ENCODE results near the gene ZFP69. TPM values are rescaled to one million over a fixed set of nuclear protein-coding genes. Genes with fewer than 3 reads are reported as not detected.

The ZFP69 gene
- total RNA-seq, 1 experiment from 2014 or later, result 6.0 TPM

DNA sequence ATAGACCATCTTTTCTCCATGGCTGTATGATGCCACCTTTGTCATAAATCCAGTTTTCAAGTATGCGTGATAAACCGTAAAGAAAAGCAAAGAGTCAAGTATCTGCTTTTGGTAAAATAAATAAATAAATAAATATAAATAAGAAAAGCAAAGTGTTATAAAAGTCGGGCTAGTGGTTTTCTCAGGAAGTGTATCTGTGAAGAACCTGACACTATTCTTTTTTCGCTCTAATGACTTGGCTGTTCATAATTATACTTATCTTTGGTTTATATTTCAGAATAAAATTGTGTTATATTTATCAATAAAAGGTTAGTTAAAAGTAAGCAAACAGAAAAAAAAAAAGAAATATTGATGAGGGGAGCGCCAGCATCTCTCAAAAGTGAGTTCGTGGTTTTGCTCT is 30.9 kb downstream of the ZFP69 start:
- no peak for DNase-seq (ENCODE audit: extremely low read depth, low read depth)

DNA sequence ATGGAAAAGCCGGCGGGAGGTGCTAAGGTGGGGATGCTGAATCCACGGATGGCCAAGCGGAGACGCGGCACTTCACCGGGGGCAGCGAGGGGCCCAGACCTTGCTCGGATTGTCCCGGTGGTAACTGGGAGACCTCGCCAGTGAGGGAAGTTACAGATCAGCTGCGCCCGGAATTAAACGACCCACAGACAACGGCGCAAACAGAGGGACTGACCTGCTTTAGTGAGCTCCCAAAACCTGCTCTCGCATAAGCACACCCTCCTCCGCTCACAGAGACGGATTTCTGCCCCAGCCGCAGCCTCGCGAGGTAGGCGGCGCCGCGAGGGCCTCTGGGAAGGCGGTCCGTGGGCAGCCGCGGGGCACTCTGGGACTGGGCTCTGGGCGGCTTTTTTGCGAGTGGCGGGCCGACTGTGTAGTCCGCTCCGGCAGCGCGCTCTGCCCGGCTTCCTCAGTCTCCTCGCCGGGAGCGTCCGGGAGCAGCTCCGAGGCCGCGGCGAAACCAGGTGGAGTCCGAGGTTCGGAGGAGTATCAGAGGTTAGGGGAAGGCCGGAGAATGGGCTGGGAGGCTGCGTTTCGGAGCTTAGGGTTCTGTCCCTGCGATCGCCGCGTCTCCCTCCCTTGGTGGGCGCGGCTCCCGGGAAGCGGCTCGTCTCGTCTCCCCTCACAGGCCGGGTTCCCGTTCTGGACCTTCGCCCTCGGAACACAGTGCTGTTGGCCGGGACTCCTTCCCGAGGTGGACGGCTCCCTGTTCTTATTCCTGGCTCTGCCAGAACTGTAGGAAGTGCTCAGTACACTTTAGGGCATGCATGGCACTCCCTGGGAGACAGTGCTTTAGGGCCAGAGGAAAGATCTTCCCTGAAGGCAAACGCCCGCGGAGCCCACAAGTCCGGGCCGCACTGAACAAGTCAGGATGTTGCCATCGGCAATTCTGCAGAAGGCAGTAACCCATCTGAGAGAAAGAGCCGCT is 31.6 kb downstream of the ZFP69 start, which contains the start of gene EXO5:
Gene EXO5 (plus strand): TSS at position 393 of the 967 bp plus-strand sequence. CDS start 5,778 bp downstream, outside the sequence.
- DNase-seq (ENCODE audit: extremely low read depth, low read depth), result peak; percentile 21

DNA sequence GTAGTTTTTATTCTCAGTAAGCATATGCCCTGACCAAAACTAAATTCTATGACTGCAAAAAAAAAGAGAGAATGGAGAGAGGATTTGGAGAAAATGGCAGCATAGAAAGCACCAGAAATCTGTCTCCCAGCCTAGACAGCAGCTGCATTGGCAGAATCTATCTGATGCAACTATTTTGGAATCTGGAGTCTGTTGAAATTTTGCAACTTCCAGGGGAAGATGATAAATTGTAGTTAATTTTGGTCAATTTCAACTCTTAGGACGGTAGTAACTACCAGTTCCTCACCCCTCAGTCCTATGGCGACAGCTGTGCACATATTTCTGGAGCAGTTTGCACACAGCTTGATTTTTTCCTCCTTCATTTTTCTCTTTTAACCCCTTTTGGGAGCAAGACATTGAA is 42.4 kb downstream of the ZFP69 start:
- no peak for DNase-seq (ENCODE audit: extremely low read depth, low read depth)

DNA sequence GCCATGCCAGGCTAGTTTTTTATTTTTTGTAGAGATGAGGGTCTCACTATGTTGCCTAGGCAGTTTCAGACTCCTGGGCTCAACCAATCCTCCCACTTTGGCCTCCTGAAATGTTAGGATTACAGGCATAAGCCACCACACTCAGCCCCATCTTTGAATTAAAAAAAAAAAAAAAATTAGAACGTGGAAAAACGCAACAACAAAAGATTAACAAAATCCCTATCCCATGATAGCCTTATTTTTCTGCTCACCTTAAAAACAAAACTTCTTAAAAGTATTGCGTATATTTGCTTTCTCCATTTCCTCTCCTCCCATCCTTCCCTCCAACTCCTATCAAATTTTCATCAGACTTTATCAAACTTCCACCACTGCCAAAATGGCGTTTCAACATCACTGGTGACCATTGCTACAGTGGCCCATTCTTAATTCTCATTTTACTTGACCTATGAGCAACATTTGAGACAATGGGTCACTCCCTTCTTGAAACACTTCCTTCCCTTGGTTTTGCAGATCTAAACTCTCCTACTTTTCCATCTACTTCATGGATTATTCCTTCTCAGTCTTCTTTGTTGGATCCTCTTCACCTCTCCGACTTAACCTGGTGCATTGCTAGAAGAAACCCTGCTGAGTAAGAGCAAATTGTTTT is 53.8 kb downstream of the ZFP69 start:
- peak; percentile 5 for DNase-seq (ENCODE audit: extremely low read depth, low read depth)

DNA sequence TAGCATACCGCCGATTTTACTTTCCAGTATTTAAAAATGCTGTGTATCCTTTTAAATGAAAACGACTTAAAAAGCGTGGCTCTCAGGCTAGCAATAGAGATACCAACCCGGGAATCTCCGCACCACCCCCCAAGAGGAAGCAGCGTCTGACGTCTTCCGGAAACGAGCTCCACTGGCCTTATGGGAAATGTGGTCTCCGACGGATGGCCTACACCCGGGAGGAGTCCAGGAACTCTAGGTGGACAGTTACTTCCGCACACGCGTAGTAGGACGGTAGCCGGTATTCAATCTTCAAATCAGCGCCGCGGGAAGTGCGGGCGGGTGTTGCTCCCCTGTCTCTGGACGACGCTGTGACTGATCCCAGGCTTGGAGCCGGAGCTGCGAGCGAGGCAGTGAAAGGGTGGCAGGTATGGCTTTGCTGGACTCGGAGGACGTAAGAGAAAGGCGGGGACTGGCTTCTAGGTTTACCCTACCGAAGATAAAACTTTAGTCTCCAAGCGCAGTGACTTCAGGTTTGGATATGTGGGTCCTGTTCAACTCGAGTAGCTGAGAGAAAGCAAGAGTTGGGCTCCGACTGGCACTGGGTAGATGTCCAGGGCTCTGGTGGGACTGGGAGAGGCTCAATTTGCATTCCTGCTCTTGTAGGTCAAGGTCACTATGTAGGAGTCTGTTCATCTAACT is 54.4 kb downstream of the ZFP69 start, which contains the start of gene ZNF684:
Gene ZNF684 (plus strand): TSS at position 257 of the 681 bp plus-strand sequence. CDS start 1,530 bp downstream, outside the sequence.
- peak; percentile 88 for DNase-seq (ENCODE audit: extremely low read depth, low read depth)

DNA sequence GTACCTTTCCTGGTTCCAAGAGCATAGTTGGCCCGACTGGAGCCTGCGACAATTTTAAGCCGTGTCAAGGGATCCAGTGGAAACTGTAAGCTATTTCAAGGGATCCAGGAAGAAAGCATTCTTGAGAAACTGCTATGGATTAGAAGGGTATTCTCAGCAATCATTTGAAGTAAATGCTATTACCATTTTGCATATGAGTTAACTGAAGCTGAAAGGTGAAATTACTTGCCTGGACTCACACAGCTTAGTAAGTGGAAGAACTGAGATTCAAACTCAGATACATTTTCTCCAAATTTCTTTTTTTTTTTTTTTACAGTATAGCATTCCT is 54.9 kb downstream of the ZFP69 start:
- DNase-seq (ENCODE audit: extremely low read depth, low read depth), result no peak

DNA sequence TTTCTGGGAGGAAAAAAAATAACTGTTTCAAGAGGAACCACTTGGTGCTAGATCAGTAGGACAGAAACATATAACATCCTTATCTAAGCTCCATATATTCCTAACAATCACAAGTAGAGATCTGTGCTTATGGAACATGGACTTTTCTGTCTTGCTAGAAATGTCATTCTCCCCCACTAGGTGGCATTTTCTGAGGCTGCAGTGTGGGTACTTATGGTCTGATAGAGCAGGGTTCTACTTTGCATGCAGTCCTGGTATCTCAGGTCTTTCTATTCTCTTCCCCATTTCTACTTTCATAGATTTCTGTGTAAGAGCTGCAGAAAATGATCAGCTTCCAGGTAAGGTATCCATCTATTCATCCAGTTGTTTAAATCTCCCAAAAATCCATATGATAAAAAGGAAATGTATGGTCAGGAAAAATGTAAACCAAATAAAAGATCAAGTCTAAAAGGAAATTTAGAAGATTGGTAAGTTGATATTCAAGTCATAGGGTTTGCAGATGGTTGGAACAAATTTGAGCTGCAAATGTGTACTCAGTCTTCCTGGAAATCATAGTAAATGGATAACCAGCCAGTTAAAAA is 55.8 kb downstream of the ZFP69 start:
- DNase-seq (ENCODE audit: extremely low read depth, low read depth), result peak; percentile 36

DNA sequence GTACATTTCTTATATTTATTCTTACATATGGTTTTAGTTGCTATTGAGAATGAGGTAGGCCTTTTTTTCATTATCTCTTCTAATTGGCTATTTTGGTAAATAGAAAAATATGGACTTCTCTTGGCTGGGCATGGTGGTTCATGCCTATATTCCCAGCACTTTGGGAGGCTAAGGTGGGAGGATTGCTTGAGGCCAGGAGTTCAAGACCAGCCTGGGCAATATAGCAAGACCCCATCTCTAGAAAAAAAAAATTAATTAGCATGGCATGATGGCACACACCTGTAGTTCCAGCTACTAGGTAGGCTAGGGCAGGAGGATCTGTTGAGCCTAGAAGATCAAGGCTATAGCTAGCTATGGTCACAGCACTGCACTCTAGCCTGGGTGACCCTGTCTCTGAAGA is 57.5 kb downstream of the ZFP69 start:
- DNase-seq (ENCODE audit: extremely low read depth, low read depth), result no peak

DNA sequence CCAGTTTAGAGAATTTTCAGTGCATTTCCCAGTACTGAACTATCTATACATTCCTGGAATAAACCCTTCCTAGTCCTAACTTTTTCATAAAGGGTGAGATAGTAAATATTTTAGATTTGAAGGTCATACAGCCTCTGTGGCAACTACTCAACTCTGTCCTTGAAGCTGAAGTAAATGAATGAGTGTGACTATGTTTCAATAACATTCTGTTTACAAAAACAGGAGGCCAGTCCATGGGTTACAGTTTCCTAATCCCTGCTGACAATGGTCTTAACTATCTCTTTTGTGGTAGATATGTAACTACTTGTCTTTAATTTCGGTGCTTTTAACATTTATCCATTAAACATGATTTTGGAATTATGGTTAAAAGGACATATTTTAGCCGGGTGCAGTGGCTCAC is 58.6 kb downstream of the ZFP69 start:
- no peak for DNase-seq (ENCODE audit: extremely low read depth, low read depth)

DNA sequence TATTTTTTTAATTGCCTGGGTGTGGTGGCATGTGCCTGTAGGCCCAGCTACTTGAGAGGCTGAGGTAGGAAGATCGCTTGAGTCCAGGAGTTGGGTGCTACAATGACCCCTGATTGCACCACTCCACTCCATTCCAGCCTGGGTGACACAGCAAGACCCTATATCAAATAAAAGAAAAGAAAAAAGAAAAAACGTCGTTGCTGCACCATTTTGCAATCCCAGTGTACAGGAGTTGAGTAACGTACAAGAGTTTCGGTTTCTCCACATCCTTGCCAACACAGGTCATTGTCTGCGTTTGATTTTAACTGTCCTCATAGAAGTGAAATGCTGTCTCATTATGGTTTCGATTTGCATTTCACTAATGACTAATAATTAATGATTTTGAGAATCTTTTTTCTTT is 62.2 kb downstream of the ZFP69 start:
- no peak for DNase-seq (ENCODE audit: extremely low read depth, low read depth)

Other genes with a start within 250 kb of the ZFP69 start
- gene TMCO2, start 229.4 kb upstream of the ZFP69 start, total RNA-seq (2014; rRNA removed; shearing (Covaris generic)), result not detected in 2 replicates
- 91.7 and 92.2 TPM in 2 replicates for gene ZMPSTE24, start 219.1 kb upstream of the ZFP69 start, total RNA-seq (2014; rRNA removed; shearing (Covaris generic))
- 0.50 and 0.61 TPM in 2 replicates for gene COL9A2, start 160.0 kb upstream of the ZFP69 start, total RNA-seq (2014; rRNA removed; shearing (Covaris generic))
- 9.5 and 11.6 TPM in 2 replicates for gene SMAP2, start 103.6 kb upstream of the ZFP69 start, total RNA-seq (2014; rRNA removed; shearing (Covaris generic))
- 8.9 and 12.2 TPM in 2 replicates for gene ZFP69B, start 26.8 kb upstream of the ZFP69 start, total RNA-seq (2014; rRNA removed; shearing (Covaris generic))
- 3.3 and 3.9 TPM in 2 replicates for gene EXO5, start 31.5 kb downstream of the ZFP69 start, total RNA-seq (2014; rRNA removed; shearing (Covaris generic))
- gene ZNF684, start 54.3 kb downstream of the ZFP69 start, total RNA-seq (2014; rRNA removed; shearing (Covaris generic)), result 3.4 and 4.9 TPM in 2 replicates
- gene RIMS3, start 188.4 kb downstream of the ZFP69 start, total RNA-seq (2014; rRNA removed; shearing (Covaris generic)), result 0.46 and 0.50 TPM in 2 replicates
- gene NFYC, start 214.4 kb downstream of the ZFP69 start, total RNA-seq (2014; rRNA removed; shearing (Covaris generic)), result 21.5 and 25.4 TPM in 2 replicates

All from NCI-H460 (cell line).